ENCODE results near the gene ATG16L1.
"Not testable (repeated sequence)": the region's sequence is repeated elsewhere in the genome, so short reads cannot be mapped to it uniquely, and the experiment has no call there.

Gene ATG16L1

GRCh38 chr2:233319256-233319655, 67.8 kb downstream of the ATG16L1 start:
- no peak for DNase-seq (ENCODE audit: low read depth)
- H3K4me3 ChIP-seq (ENCODE audit: low read depth, low read length), result no peak overlapping the region

DNA sequence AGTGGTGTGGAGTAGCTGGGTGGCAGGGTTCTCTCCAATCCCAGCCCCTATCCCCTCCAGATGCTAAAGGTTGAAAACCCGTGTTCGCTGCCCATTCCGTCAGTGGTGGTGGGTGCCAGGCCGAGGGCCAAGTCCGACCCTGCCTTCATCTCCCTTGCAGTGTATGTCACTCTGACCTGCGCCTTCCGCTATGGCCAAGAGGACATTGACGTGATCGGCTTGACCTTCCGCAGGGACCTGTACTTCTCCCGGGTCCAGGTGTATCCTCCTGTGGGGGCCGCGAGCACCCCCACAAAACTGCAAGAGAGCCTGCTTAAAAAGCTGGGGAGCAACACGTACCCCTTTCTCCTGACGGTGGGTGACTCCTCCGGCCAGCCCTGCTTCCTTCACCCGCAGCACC, 69.0 kb downstream of the ATG16L1 start:
- no peak overlapping the region for H3K4me3 ChIP-seq (ENCODE audit: low read depth, low read length)
- no peak for DNase-seq (ENCODE audit: low read depth)

DNA sequence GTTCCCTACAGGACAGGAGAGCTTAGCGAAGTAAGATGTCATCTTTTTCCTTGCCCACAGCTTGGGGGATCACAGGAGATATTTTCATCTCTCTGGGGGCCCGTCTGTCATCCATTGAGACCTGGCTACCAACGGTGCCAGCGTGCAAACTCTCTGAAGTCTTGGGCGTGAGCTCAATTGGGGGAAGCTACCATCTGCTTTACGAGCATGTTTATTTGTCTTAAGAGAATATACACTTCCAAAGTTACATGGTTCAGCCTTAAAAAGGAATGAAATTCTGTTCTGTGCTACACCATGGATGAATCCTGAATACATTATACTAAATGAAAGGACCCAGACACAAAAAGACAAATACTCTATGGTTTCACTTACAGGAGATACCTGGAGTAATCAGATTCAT, 69.7 kb downstream of the ATG16L1 start:
- H3K4me3 ChIP-seq (ENCODE audit: low read depth, low read length), result no peak overlapping the region
- no peak for DNase-seq (ENCODE audit: low read depth)

GRCh38 chr2:233323851-233324250, 72.4 kb downstream of the ATG16L1 start:
- DNase-seq (ENCODE audit: low read depth), result no peak

DNA sequence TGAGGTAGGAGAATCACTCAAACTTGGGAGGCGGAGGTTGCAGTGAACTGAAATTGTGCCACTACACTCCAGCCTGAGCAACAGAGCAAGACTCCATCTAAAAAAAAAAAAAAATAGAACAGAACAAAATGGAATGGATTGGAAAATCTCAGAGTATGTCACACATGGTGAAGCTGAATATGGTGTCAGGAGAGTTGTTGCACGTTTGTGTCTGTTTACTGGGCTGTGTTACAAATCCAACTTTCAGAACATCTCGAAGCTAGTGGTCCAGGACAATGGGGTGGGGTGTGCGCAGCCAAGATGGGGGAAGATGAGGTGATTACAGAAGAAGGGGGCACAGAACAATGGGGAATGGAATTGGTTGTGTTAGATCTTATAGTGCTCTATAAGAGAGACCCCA, 73.8 kb downstream of the ATG16L1 start:
- H3K4me3 ChIP-seq (ENCODE audit: low read depth, low read length), result no peak overlapping the region
- no peak for DNase-seq (ENCODE audit: low read depth)

More at GRCh38 chr2:233323851-233324250, 72.4 kb downstream of the ATG16L1 start:
- H3K4me3 ChIP-seq (ENCODE audit: low read depth, low read length), result no peak overlapping the region

- DNase-seq (ENCODE audit: low read depth), result no peak
Measured at GRCh38 chr2:233325814-233326213, 74.3 kb downstream of the ATG16L1 start.

GRCh38 chr2:233326500-233326899, 75.0 kb downstream of the ATG16L1 start:
- no peak overlapping the region for H3K4me3 ChIP-seq (ENCODE audit: low read depth, low read length)

More at GRCh38 chr2:233325814-233326213, 74.3 kb downstream of the ATG16L1 start:
- no peak overlapping the region for H3K4me3 ChIP-seq (ENCODE audit: low read depth, low read length)

GRCh38 chr2:233328922-233329321, 77.4 kb downstream of the ATG16L1 start:
- H3K4me3 ChIP-seq (ENCODE audit: low read depth, low read length), result no peak overlapping the region
- DNase-seq (ENCODE audit: low read depth), result no peak

More at GRCh38 chr2:233326500-233326899, 75.0 kb downstream of the ATG16L1 start:
- no peak for DNase-seq (ENCODE audit: low read depth)

DNA sequence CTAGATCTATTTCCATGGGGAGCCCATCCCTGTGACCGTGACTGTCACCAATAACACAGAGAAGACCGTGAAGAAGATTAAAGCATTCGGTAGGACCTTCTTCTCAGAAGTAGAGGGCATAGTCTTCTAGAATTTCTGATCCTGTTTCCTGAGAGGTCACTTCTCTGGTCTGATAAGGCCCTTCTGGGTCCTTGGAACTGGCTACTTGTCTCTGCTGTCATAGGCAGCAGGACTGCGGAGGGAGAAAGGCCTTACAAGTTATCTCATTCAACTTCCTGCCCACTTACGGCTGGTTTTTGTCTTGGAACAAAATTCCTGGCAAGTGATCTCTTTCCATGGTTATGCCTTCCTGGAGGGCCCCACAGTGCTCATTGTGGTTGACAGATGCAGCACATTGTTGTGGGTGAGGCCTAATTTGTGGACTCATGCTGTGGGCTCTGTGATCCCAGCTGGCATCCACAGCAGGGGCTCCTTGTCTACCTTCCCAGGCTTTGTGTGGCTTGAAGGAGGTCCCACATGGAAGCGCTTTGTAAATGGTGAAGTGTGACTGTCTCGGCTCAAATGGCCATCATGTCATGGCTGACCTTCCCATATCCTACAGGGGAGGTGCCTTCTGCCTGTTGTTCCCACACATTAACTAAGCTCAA, 78.1 kb downstream of the ATG16L1 start:
- H3K4me3 ChIP-seq (ENCODE audit: low read depth, low read length), result no peak overlapping the region
- DNase-seq (ENCODE audit: low read depth), result peak; percentile 8

DNA sequence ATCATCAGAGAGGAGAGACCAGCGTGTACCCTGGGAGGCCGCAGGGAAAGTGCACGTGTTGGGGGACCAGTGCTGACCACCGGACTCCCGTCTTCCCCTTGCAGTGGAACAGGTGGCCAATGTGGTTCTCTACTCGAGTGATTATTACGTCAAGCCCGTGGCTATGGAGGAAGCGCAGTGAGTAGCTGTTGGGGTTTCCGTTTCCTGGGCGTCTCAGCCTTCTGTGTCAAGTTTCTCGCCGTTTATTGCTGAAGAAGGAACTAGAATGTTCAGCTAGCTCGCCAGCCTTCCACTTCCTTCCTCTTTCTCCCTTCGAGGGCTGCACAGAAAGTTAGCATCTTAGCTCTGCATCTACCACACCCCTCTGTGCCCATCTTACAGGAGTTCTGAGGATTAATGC, 80.1 kb downstream of the ATG16L1 start:
- no peak for DNase-seq (ENCODE audit: low read depth)
- H3K4me3 ChIP-seq (ENCODE audit: low read depth, low read length), result no peak overlapping the region

DNA sequence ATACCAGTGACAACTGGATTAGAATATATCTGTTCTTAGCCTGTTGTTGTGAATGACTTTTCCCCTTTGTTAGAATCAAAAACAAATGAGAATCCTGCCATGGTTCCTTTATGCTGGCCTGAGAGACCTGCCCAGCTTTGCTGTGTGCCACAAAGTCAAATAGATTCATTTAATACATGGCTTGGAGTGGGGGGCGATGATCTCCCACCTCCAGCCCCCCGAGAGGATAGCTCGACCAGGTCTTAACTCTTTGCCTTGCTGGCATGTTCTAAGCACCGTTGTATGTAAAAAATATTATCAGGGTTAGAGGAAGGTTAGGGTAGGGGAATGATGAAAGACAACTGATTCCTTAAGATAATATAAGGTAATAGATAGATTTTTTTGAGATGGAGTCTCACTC, 80.7 kb downstream of the ATG16L1 start:
- DNase-seq (ENCODE audit: low read depth), result no peak
- no peak overlapping the region for H3K4me3 ChIP-seq (ENCODE audit: low read depth, low read length)

- no peak for DNase-seq (ENCODE audit: low read depth)
- H3K4me3 ChIP-seq (ENCODE audit: low read depth, low read length), result no peak overlapping the region
Measured at GRCh38 chr2:233334915-233335314, 83.4 kb downstream of the ATG16L1 start.

- DNase-seq (ENCODE audit: low read depth); H3K4me3 ChIP-seq (ENCODE audit: low read depth, low read length): not testable (repeated sequence)
Measured at GRCh38 chr2:233336091-233336490, 84.6 kb downstream of the ATG16L1 start.

DNA sequence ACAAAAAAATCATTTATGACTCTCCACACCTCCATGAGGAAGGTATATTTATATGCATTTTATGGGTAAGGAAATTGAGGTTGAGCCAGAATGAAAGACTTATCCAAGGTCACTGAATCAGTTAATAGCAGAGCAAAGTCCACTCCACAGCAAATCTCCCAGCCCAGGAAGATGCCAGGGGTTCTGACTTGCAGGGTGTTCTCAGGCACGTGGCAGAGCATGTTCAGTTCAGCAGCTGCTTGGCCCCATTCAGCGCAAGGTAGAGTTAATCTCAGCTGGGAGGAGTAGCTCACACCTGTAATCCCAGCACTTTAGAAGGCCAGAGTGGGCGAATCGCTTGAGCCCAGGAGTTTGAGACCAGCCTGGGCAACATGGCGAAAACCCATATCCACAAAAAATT, 85.1 kb downstream of the ATG16L1 start:
- no peak for DNase-seq (ENCODE audit: low read depth)
- H3K4me3 ChIP-seq (ENCODE audit: low read depth, low read length), result no peak overlapping the region

- DNase-seq (ENCODE audit: low read depth), result no peak
- no peak overlapping the region for H3K4me3 ChIP-seq (ENCODE audit: low read depth, low read length)
Measured at GRCh38 chr2:233338046-233338445, 86.6 kb downstream of the ATG16L1 start.

- DNase-seq (ENCODE audit: low read depth), result no peak
- no peak overlapping the region for H3K4me3 ChIP-seq (ENCODE audit: low read depth, low read length)
Measured at GRCh38 chr2:233338812-233339368, 87.4 kb downstream of the ATG16L1 start.

GRCh38 chr2:233339427-233339826, 88.0 kb downstream of the ATG16L1 start:
- no peak for DNase-seq (ENCODE audit: low read depth)
- no peak overlapping the region for H3K4me3 ChIP-seq (ENCODE audit: low read depth, low read length)

DNA sequence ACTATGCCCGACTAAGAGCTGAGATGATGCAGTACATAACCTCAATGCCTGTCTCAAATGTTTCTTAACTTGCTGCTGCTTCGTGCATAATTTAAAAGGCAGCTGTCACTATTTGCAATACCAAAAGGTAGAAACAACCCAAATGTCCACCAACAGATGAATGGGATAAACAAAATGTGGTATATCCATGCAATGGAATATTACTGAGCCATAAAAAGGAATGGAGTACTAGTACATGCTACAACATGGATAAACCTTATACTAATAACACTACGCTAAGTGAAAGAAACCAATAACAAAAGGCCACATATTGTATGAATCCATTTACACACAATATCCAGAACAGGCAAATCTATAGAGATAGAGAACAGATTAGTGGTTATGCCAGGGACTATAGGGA, 89.8 kb downstream of the ATG16L1 start:
- DNase-seq (ENCODE audit: low read depth), result no peak
- no peak overlapping the region for H3K4me3 ChIP-seq (ENCODE audit: low read depth, low read length)

GRCh38 chr2:233342301-233342700, 90.8 kb downstream of the ATG16L1 start:
- no peak for DNase-seq (ENCODE audit: low read depth)
- no peak overlapping the region for H3K4me3 ChIP-seq (ENCODE audit: low read depth, low read length)

GRCh38 chr2:233343171-233343705, 91.8 kb downstream of the ATG16L1 start:
- no peak for DNase-seq (ENCODE audit: low read depth)
- H3K4me3 ChIP-seq (ENCODE audit: low read depth, low read length), result no peak overlapping the region
